ENCODE data around the gene DVL1.

Gene DVL1

GRCh38 chr1:1307923-1308755, 41.1 kb downstream of the DVL1 start, which contains the start of the genes ACAP3 and PUSL1:
TSS of gene ACAP3 (minus strand) at chr1:1307930. CDS start at chr1:1307815, 115 bp downstream.
TSS of gene PUSL1 (plus strand) at chr1:1308597. CDS start at chr1:1308644, 47 bp downstream.
- H3K27ac Mint-ChIP-seq: peak within 1 kb of the TSS; percentile 51 to 81 (median 72)
- peaks cover 22% of the 10 kb centered on the region for H3K4me1 Mint-ChIP-seq
- H3K27me3 Mint-ChIP-seq (ENCODE audit: low read depth): no peaks in the 10 kb centered on the region
- H3K4me3 Mint-ChIP-seq: peak within 1 kb of the TSS; percentile 89 to 92 (median 90)
- TF ChIP-seq, protein P1, sequence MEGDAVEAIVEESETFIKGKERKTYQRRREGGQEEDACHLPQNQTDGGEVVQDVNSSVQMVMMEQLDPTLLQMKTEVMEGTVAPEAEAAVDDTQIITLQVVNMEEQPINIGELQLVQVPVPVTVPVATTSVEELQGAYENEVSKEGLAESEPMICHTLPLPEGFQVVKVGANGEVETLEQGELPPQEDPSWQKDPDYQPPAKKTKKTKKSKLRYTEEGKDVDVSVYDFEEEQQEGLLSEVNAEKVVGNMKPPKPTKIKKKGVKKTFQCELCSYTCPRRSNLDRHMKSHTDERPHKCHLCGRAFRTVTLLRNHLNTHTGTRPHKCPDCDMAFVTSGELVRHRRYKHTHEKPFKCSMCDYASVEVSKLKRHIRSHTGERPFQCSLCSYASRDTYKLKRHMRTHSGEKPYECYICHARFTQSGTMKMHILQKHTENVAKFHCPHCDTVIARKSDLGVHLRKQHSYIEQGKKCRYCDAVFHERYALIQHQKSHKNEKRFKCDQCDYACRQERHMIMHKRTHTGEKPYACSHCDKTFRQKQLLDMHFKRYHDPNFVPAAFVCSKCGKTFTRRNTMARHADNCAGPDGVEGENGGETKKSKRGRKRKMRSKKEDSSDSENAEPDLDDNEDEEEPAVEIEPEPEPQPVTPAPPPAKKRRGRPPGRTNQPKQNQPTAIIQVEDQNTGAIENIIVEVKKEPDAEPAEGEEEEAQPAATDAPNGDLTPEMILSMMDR (IDR thresholded peaks at IDR 0.05; ENCODE audit: unreplicated experiment in 3 of 3): no peak
- H3K36me3 Mint-ChIP-seq (ENCODE audit: low read depth): no peaks in the 10 kb centered on the region
- H3K9me3 Mint-ChIP-seq: no peaks in the 10 kb centered on the region

DNA sequence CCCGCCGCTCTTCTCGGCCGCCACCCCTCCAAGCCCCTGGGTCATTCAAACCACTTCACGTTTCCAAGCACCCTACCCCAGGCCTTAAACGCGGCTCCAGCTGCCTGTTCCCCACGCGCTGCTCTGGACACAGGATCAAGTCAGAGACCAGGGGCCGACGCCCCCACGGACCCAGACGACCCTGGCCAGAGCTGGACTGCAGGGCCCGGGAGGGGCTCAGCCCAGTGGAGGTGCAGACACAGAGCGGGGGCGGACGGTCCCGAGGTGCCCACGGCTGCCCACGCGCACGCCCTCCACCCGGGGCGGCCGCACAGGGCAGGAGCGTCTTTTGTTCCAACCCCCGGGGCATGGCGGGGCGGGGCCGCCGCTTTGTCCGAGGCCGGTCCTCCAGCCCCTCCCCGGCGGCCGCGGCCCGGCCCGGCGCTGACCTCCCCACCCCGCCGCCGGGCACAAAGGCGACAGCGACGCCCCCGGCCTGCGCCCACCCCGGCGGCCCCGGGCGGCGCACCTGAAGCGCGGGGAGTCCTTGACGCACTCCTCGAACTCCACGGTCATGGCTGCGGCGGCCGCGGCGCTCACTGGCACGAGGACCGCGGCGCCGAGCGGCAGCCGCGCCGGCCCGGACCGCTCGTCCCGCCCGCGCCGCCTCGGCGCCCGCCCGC, 41.8 kb downstream of the DVL1 start:
- Mint-ChIP-seq H3K27ac (peak overlapping the region; percentile 51 to 81 (median 72)), H3K4me1 (peaks cover 22% of the 10 kb centered on the region), H3K36me3 (ENCODE audit: low read depth) (no peaks in the 10 kb centered on the region), H3K27me3 (ENCODE audit: low read depth) (no peaks in the 10 kb centered on the region), H3K9me3 (no peaks in the 10 kb centered on the region), H3K4me3 (peak overlapping the region; percentile 89 to 92 (median 90))
- TF ChIP-seq, protein P1 (IDR thresholded peaks at IDR 0.05; ENCODE audit: unreplicated experiment in 3 of 3): no peak

- Mint-ChIP-seq H3K9me3 (no peaks in the 10 kb centered on the region), H3K4me3 (peak overlapping the region; percentile 89 to 92 (median 90))
Observed at GRCh38 chr1:1306661-1307260, 42.5 kb downstream of the DVL1 start.

DNA sequence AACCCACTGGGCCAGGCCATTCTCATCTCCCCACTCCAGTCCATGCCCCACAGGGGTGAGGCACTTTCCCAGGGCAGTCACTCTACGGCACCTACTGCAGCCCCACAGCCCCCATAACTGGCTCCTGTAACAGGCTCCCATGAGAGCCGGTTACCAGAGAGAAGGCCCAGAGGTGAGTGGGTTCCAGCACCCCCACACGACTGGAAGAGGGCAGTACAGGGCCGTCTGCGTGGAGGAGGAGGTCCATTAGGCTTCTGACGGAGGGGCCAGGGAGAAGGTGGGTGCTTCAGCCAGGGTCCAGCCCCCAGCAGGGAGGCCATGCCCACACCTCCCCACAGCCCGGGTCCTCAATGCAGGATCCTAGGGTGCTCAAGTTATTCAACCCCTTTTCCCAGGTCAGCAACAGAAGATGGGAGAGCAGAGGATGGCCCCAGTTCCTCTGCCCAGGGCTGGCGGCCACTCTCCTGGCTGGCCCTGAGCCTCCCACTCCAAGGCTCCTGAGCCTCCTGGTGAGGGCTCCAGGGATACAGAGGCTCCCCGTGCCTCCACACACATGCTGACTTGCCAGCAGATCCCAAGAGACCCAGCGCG, 43.1 kb downstream of the DVL1 start:
- peak overlapping the region; percentile 89 to 92 (median 90) for H3K4me3 Mint-ChIP-seq
- no peaks in the 10 kb centered on the region for H3K9me3 Mint-ChIP-seq
- H3K36me3 Mint-ChIP-seq (ENCODE audit: low read depth): no peaks in the 10 kb centered on the region
- peak overlapping the region; percentile 51 to 81 (median 72) for H3K27ac Mint-ChIP-seq
- H3K27me3 Mint-ChIP-seq (ENCODE audit: low read depth): no peaks in the 10 kb centered on the region
- TF ChIP-seq, protein P1 (IDR thresholded peaks at IDR 0.05; ENCODE audit: unreplicated experiment in 3 of 3): no peak
- H3K4me1 Mint-ChIP-seq: peaks cover 22% of the 10 kb centered on the region

More at GRCh38 chr1:1306661-1307260, 42.5 kb downstream of the DVL1 start:
- TF ChIP-seq, protein P1 (IDR thresholded peaks at IDR 0.05; ENCODE audit: unreplicated experiment in 3 of 3): no peak
- H3K27ac Mint-ChIP-seq: peak overlapping the region; percentile 51 to 81 (median 72)
- H3K36me3 Mint-ChIP-seq (ENCODE audit: low read depth): no peaks in the 10 kb centered on the region
- H3K4me1 Mint-ChIP-seq: peaks cover 22% of the 10 kb centered on the region
- no peaks in the 10 kb centered on the region for H3K27me3 Mint-ChIP-seq (ENCODE audit: low read depth)

DNA sequence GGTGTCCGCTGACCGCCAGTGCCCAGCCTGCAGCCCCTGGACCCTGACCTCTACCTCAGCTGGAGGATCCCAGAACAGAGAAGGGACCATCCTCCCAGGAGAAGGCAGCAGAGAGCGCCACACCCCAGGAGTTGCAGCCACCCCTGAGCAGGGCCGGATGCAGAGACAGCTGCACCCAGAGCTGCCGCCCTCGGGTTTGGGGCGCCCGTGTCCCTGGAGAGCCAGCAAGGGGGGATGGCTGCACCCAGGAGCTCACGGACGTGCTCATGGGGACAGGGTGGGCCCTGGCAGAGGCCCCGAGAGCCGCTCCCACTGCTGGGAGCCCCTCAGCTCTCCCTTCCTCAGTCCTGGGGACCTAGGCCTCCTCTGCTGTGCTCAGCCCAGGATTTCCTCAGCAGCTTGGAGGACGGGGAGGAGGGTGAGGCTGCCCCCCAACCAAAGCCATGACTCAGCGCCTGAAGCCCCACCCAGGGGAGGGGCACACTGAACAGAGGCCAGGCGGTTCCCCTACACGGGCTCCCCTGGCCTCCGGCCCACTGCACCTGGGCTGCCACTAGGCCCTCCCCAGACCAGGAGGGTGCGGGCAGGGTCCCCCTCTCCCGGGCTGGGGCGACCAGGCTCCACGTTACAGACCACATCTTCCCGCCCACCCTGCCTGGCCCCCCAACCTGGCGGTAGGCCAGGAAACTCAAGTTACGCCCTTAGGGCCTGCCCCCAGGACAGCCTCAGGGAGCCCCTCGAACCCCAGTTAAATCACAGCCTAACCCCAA, 43.7 kb downstream of the DVL1 start:
- peak overlapping the region; percentile 89 to 92 (median 90) for H3K4me3 Mint-ChIP-seq
- TF ChIP-seq, protein P1 (IDR thresholded peaks at IDR 0.05; ENCODE audit: unreplicated experiment in 3 of 3): no peak
- H3K27me3 Mint-ChIP-seq (ENCODE audit: low read depth): no peaks in the 10 kb centered on the region
- no peaks in the 10 kb centered on the region for H3K9me3 Mint-ChIP-seq
- H3K4me1 Mint-ChIP-seq: peaks cover 22% of the 10 kb centered on the region
- H3K27ac Mint-ChIP-seq: peak overlapping the region; percentile 51 to 81 (median 60)
- H3K36me3 Mint-ChIP-seq (ENCODE audit: low read depth): no peaks in the 10 kb centered on the region

Measured in nephron (organoid).